SK-N-SH (cell line): ENCODE measurements around the gene DSG3.

Experiments used
- CTCF ChIP-seq: fragments of 200-600 bp; sonication (generic); IDR thresholded peaks from 2 replicates; pipeline ENCODE4 v1.6.1; 2017; ENCODE audit warnings: antibody characterized with exemption, mild to moderate bottlenecking, moderate library complexity
- ELF1 ChIP-seq: IDR thresholded peaks from 2 replicates; pipeline ENCODE4 v1.4.0; 2012
- EP300 ChIP-seq, 2 experiments: IDR thresholded peaks; 2 replicates each; pipeline versions ENCODE4 v1.4.0 to v1.6.1; 2012; ENCODE audit warnings: borderline replicate concordance in 1 of 2, low read depth in 1 of 2, low read length in 1 of 2
- JUND ChIP-seq: IDR thresholded peaks from 2 replicates; pipeline ENCODE4 v1.4.0; 2012
- MXI1 ChIP-seq: IDR thresholded peaks from 2 replicates; pipeline ENCODE4 v1.6.1; 2012; ENCODE audit warnings: mild to moderate bottlenecking, low read depth, low read length, improper control_type of control experiment
- NFIC ChIP-seq: IDR thresholded peaks from 2 replicates; pipeline ENCODE4 v1.4.0; 2012; ENCODE audit warnings: borderline replicate concordance
- NRF1 ChIP-seq: IDR thresholded peaks from 2 replicates; pipeline ENCODE4 v1.6.1; 2012; ENCODE audit warnings: low read depth, mild to moderate bottlenecking, low read length
- PBX3 ChIP-seq: IDR thresholded peaks from 2 replicates; pipeline ENCODE4; 2012
- POLR2AphosphoS5 ChIP-seq: IDR thresholded peaks from 2 replicates; pipeline ENCODE4 v1.6.1; 2012; ENCODE audit warnings: low read depth, low read length
- RCOR1 ChIP-seq: fragments of 150-350 bp; IDR thresholded peaks from 2 replicates; pipeline ENCODE4 v1.6.1; 2017; ENCODE audit warnings: antibody characterized with exemption, low read length
- RFX5 ChIP-seq: IDR thresholded peaks from 2 replicates; pipeline ENCODE4 v1.6.1; 2012; ENCODE audit warnings: mild to moderate bottlenecking, improper control_type of control experiment, low read length
- RXRA ChIP-seq: IDR thresholded peaks from 2 replicates; pipeline ENCODE4 v1.4.0; 2012; ENCODE audit warnings: low read depth, mild to moderate bottlenecking, borderline replicate concordance
- TCF12 ChIP-seq: IDR thresholded peaks from 2 replicates; pipeline ENCODE4 v1.4.0; 2012
- ZBTB33 ChIP-seq: IDR thresholded peaks from 2 replicates; pipeline ENCODE4 v1.4.0; 2012; ENCODE audit warnings: low read depth, borderline replicate concordance

GRCh38 chr18:31419457-31419932, 28.0 kb upstream of the DSG3 start:
- no peak for TF ChIP-seq PBX3
- TF ChIP-seq ZBTB33, result no peak
- no peak for TF ChIP-seq POLR2AphosphoS5
- TF ChIP-seq JUND, result no peak
- TF ChIP-seq CTCF, result no peak
- TF ChIP-seq RXRA, result no peak
- TF ChIP-seq EP300 (IDR thresholded peaks at IDR 0.05; ENCODE audit: borderline replicate concordance in 1 of 2, low read depth in 1 of 2, low read length in 1 of 2), result no peak
- no peak for TF ChIP-seq ELF1
- no peak for TF ChIP-seq RFX5
- no peak for TF ChIP-seq NFIC
- no peak for TF ChIP-seq NRF1
- TF ChIP-seq TCF12, result no peak
- TF ChIP-seq RCOR1, result no peak
- no peak for TF ChIP-seq MXI1
